Forelimb muscle (tissue), 1 donor: ENCODE results near the gene HOXD12. TPM values are rescaled to one million over a fixed set of nuclear protein-coding genes. Genes with fewer than 3 reads are reported as not detected.

Experiments
- DNase-seq: peaks from one replicate; pipeline ENCODE4 v3.0.0-alpha.2; 2013; ENCODE audit warnings: low read depth
- polyA plus RNA-seq: library from polyadenylated mRNA; unstranded; fragments of 120-200 nt; gene quantifications from one replicate; pipeline ENCODE4 v1.2.1, GENCODE V29; 2013; ENCODE audit not compliant: insufficient read length

Gene HOXD12, protein sequence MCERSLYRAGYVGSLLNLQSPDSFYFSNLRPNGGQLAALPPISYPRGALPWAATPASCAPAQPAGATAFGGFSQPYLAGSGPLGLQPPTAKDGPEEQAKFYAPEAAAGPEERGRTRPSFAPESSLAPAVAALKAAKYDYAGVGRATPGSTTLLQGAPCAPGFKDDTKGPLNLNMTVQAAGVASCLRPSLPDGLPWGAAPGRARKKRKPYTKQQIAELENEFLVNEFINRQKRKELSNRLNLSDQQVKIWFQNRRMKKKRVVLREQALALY
- polyA plus RNA-seq: not detected

DNA sequence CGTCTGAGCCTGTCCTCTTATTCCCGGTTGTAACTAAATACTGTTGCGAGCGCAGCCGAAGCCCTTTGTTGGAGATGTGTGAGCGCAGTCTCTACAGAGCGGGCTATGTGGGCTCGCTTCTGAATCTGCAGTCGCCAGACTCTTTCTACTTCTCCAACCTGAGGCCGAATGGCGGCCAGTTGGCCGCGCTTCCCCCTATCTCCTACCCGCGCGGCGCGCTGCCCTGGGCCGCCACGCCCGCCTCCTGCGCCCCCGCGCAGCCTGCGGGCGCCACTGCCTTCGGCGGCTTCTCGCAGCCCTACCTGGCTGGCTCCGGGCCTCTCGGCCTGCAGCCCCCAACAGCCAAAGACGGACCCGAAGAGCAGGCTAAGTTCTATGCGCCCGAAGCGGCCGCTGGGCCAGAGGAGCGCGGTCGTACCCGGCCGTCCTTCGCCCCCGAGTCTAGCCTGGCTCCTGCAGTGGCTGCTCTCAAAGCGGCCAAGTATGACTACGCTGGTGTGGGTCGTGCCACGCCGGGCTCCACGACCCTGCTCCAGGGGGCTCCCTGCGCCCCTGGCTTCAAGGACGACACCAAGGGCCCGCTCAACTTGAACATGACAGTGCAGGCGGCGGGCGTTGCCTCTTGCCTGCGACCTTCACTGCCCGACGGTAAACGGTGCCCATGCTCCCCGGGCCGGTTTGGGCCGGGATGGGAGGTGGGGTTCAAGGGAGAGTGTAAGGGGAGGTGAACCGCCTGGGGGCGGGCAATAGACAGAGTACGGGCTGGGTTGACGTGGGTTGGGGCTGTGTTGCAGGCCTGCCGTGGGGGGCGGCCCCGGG lies at the start of gene HOXD12:
Gene HOXD12, plus strand, starts transcription at position 68 of the 819 bp plus-strand sequence. Its CDS starts 7 bp downstream, at position 75.
- DNase-seq: no peak

DNA sequence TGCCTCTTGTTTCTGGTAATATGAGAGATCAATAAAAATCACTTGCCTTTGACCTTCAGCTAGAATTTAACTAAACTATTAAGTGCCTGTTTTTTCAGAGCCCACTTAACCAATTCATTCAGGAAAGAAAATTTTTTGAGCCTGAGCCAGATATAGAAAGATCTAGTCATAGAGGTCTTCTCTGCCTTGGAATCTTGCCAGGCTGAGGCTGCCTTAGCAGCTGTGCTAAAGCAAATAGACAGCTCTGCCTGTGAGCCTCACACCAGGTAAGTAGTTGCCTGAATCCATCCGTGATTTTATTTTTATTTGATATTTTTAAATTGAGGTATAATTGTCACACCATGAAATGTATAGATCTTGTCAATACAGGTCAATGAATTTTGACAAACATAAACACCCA lies 43.2 kb upstream of the HOXD12 start:
- DNase-seq: no peak

DNA sequence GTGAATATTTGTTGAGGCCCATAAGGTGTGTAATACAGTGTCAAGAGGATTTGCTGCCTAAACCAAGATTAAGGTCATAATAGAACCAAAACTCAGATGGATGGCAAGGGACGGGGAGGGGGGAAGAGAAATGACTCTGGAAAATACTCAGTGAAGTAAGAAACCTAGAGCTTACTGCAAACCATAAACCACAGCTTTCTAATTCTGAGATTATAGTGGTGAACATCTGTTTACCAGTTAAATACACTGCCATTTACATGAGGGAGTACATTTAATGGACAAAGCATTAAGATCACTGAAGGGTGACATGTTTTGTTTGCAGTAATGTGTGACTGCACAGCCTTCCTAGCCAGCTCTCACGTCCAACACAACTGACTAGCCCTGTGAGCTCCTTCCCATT lies 35.6 kb upstream of the HOXD12 start:
- no peak for DNase-seq

DNA sequence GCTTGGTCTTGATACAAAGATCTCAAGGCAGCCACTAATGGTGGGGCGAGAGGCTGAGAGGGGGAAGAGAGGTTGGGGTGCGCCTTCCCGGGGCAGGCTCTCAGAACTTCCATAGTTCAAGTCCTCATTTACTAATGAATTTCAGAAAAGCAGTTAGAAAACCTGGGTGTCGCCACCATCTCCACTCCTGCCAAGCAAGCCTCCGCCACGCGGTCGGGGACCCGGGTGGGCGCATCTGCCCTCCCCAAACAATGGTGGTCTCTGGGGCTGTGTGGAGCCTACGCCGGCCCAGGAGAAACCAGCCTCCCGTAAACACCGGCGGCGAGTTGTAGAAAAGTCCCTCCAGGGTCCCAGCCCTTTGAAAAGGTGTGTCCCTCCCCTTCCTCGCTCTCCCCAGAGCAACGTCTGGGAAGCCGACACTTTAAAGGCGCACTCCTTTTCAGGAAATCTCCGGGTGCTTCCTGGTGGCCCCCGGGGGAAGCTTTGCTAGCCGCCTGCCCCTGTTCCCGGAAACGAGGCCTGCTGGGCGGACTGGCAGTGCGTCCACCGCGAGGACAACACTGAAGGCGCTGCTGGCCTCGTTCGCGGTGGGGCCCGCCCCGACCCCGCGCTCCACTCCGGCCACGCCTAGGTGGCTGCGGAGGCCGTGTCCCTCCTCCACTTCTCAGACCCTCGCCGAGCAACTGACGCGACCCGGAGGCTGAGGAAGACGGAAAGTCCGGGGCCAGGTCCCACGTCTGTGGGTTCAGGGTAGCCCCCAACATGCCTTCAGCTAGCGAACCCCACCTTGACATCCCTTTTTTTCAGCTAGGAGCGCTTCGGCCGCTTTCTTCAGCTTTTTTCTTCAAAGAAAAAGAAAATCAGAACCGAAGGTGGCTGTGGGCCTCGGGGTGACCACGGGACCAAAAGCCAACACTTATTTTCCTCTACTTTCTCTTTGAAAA lies 32.7 kb upstream of the HOXD12 start:
- no peak for DNase-seq

DNA sequence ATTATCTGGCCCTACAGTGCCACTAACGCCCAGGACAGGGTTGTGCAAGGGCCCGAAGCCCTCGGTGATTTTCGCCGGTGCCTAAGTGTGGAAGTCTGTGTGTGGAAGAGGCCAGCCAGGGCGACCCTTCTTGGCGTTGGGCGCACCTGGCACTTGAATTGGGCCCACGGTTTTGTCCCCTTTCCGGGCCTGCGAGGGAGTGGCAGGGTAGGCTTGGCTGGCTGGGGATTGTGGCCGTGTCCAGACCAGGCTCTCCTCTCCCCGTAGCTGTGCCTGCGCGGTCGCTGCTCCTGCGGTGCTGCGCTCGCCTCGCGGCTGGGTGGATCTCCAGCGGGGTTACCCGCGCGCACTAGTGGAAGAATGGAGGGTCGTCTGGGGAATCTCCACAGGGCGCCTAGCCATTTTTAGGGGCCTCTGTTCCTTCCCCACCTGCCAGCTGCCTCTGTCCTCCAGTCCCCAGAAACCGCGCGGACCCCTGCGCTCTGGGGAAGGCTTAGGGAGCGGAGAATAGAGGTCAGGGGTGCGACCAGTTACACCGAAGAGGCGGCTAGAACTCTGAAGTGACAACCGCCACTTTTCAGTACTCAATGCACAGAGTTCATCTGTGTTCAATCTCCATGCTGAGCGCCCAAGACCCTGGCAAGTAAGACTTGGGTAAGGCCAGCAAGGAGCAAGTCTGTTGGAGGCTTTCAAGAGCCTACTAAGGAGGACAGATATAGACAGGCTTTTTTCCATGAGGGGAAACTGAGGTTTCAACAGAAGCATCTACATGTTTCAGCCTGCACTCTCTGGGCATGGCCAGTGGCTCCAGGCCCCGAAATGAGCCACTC lies 31.8 kb upstream of the HOXD12 start:
- DNase-seq: no peak

DNA sequence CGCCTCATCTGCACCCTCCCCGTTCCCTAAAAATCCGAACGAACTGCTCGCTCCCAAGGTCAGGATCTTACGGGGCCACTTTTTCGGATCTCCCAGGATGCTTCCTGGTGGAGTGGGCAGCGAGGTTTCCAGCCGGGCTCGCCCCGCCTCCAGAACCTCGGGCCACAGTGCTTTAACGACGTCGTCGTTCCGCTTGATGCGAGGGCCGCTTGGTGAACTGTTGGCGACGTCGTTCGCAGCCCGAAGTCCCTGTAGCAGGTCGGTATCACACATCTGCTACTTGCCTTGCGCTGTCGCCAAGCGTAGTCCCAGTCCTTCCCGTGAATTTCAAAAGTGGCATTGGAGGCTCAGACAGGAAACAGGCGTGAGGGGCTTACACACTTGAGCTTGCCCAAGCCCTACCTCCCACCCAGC lies 31.2 kb upstream of the HOXD12 start:
- DNase-seq: no peak

DNA sequence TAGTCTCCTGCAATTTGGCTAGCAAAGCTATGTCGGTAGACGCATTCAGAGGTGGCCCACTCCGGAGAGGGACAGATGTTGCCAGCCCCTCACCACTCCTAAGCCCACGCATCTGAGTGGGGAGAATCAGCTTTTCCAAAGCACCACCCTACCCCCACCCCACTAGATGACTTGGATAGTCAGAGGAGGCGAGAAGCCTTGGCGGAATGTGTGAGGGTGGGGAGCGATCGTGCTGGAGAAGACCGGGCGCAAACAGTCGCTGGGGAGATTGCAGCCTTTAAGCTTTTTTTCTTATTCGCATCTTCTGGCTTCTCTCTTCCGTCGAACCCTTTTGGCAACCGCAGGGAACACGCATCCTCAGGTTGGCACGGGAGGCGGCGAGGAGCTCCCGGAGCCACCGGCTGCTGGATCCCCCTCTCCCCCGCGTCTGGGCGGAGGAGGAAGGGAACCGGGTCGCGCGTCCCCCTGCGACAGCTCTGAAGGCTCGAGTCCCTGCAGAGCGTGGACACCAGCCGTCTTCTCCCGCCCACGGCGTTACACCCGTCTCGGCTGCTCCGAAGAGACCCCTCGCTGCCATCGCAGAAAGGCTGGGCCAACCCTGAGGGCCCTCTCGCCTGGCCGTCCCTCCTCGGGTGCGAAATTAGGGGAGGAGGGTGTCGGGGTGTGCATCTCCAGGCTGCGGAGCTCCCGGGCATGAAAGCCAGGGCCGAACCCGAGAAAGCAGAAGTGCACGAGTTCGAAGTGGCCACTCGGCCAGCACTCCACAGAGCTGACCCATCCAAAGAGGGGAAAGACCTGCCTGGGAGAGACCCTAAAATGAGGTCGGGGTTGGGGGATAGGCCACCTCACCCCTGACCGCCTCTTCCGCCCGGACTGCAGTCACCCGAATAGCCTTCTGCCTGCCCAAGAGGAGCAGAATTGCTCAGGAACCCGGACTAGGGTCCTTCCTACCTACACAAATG lies 28.0 kb upstream of the HOXD12 start:
- DNase-seq: no peak

DNA sequence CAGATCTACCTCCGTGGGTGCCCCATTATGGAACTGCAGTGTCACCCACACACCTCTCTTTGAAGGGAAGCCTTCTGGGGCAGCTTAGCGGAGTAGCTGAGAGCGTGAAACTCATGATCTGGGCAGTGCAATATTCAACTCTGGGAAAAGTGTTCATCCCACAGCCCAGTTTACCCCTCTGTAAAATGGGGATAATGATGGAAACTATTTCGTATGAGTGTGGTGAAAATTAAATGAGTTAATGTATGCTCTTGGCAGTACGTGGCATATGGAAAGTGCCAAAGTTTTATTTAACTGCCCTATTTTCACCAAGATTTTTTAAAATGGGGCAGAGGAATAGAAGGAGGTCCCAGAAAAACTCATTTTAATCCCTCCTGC lies 27.3 kb upstream of the HOXD12 start:
- DNase-seq: no peak

DNA sequence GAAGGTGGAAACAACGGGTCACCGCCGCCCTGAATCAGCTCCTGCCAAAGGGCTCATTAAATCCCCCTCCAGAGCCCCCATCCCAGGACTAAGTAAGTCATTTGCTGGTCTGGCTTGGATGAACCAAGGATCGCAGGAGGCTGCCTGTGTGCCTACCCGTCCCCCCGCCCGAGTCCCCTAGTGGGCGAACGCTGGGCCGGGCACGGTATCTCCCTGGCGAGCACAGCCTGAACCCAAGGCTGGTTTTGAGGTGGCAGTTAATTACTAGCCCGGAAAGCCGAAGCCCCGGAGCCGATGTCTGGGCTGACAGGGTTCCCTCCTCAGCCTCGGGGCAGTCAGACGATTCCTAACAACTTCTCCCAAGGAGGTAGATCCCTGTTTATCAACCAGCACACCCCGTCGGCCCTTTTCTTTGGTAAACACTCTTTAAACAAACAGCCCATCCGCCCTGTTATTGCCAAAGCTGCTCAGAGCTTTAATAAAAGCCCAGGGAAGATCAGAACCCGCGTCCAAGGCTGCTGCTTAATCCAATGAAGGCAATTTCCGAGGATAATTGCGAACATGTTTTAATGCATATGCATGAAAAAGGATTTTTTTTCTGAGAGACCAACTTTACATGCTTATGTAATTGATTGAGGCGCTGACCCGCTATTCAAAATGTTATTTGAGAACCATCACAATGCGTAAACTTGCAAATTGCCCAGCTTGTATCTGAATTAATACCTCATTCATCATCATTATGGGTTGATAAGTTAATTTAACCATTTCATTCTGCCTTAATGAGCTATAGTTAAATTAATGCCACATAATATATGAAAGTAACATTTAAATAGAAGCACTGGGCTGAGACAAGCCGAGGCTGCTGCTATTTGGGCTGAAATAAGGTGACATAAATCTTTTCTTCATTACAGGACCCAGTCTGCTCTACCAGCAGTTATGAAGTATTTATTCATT lies 26.4 kb upstream of the HOXD12 start:
- DNase-seq: no peak

DNA sequence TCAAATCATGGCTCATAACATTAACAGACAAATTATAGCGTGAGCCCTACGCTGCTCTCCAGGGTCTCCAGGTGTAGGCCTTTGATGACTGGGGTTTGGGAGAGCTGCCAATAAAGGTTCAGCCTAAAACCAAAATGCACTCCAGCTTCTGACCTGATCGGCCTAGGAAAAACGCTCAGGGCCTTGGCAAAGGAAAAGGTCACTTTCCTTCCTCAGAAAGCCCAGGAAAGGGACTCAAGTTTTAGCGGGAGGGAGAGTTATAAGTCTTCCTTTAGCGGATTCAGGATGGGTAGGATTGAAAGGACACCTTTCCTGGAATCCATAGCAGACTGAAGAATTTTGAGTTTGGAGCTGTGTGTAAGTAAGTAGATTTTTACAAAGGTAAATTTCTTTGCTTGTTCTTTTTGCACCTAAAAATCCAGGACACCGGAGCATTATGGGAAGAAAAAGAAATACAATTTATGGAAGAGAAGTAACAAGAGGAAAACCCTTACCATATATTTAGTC lies 24.6 kb upstream of the HOXD12 start:
- no peak for DNase-seq

DNA sequence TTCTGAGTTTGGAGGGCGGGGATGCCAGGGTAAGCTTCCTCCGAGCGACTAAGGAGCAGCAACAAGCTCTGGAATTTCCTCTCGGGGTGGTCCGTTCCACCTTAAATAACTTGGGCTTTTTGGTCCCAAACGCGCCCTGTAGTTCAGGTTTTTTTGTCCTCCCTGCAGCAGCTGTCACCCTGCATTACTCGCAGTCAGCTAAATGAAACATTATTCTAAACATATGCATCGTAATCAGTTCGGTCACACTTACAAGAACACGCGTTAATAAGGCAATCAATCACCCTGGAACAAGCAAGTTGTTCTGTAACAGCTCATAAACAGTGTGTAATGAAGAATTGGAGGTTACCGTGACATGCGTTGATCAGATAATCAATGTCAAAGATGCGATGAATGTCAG lies 24.1 kb upstream of the HOXD12 start:
- no peak for DNase-seq

DNA sequence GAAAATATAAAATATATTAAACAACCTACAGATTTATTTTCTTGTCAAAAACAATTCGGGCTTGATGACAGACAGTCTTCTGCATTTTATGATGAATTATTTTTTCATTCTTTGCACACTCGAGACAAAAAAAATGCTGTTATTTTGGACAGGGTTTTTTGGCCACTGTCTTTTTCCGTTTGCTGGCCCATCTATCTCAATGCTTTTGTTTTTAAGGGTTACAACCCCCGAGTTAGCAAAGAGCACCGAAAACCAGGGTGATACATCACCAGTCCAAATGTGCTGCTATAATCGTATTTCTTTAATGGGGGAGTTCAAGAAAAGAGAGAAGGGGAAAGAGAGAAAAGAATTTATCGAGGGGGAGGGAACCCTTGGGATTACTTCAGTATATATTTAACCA lies 23.5 kb upstream of the HOXD12 start:
- DNase-seq: no peak

DNA sequence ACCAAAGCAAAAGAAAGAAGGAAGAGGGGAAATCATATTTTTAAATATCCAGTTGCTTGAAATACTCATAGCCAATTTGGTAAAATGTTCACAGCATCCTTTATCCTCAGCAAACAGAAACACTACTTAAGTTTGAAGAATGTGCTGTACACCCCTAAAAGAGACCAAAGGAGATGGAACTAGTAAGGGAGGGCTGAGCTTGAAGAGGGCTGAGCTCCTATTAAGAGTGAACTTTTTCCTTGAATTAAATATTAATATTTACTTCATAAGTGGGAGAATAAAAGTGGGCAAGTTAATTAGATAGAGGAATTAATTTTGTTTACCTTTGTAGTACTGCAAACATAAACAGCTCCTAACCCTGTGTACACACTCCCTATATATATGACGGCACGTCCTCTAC lies 22.8 kb upstream of the HOXD12 start:
- DNase-seq: no peak

DNA sequence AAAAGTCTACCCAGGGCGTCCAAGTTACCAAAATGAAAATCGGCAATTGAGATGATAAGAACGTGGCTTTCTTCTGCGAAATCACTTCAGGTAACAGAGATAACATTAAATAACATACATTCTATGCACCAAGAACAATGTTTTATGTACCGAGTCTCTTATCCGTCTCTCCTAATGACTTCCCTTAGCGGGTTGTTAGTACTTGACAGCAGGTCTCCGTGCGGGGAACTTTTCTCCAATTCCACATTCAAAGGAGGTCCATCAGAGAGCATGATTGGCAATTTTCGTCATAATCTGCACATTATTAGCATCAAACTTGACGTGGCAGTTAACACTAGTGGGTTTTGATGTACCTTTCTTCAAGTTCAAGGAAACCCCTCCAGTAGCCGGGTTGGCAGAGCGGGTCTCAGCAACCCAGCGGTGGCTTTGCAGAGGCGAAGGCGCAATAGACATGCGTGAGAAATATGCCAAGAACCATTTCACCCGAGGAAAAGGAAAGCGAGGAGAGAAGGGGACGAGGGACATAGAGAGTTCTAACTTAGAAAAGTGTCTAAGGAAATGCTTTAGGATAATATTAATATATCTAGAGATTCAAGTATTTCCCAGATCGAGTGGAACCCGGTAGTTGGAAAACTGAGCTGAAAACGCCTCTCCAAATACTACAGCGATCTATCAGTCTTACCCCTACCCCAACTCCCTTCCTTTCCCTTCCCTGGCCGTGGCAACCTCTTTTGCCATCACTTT lies 20.9 kb upstream of the HOXD12 start:
- no peak for DNase-seq

DNA sequence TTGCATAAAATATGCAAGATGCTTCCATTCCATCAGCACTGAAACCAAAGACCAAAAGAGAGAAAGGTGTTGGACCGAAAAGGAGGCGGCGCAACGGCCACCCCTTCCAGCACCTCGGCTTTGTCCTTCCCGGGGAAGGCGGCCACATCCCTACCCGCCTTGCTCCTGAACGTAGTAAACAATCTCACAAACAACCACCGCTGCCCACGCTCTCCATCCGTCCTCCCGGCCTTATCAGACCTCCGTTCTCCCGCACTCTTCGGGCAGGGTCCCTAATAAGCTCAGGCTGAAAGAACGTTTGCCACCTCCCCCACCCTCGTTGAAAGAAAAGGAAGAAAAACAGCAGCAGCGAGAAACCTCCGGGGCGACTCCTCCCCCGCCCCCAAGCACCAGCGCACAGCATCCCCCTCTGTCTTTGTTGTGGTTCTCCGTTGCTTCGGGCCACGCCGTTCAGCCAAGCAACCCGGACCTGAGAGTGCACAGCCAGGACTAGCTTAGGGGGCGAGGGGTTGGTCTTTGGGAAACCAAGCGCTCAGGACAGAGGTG lies 20.2 kb upstream of the HOXD12 start:
- no peak for DNase-seq

DNA sequence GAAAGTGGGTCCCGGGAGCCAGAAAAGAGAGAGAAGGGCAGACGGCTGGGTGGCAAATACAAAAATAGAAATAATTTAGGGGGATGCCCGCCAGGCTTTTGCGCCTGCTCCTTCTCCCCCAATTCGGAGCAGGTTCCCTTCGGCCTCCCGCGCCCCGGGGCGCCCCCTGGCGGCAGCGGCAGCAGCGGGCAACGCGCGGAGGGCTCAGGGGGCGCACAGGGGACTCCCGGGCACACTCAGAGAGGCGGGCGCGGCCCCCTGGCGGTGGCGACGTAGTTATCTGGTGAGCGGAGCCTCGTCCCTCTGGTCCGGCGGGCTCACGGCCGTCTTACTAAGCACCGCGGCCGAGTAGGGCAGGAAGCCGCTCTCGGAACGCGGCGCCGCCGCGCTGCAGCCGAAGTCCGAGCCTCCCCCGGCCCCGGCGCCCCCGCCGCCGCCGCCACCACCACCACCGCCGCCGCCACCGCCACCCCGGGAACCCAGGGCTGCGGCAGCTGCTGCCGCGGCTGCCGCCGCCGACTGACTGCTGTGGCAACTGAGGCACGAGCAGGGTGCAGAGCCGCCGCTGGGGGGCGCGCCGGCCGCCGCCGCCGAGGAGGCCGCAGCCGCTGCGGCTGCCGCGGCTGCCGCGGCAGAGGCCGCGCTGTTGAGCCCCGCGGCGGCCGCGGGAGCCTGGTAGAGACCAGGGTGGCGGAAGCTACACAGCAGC lies 19.6 kb upstream of the HOXD12 start:
- no peak for DNase-seq
